ENCODE results near the gene ERP29.
"Not testable (repeated sequence)": the region's sequence is repeated elsewhere in the genome, so short reads cannot be mapped to it uniquely, and the experiment has no call there.

GRCh38 chr12:111994211-111995111 lies 18.8 kb upstream of the ERP29 start:
- TF ChIP-seq, protein P1, sequence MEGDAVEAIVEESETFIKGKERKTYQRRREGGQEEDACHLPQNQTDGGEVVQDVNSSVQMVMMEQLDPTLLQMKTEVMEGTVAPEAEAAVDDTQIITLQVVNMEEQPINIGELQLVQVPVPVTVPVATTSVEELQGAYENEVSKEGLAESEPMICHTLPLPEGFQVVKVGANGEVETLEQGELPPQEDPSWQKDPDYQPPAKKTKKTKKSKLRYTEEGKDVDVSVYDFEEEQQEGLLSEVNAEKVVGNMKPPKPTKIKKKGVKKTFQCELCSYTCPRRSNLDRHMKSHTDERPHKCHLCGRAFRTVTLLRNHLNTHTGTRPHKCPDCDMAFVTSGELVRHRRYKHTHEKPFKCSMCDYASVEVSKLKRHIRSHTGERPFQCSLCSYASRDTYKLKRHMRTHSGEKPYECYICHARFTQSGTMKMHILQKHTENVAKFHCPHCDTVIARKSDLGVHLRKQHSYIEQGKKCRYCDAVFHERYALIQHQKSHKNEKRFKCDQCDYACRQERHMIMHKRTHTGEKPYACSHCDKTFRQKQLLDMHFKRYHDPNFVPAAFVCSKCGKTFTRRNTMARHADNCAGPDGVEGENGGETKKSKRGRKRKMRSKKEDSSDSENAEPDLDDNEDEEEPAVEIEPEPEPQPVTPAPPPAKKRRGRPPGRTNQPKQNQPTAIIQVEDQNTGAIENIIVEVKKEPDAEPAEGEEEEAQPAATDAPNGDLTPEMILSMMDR (IDR thresholded peaks at IDR 0.05 in 8 of 11, conservative IDR thresholded peaks at IDR 0.05 in 3 of 11): not testable (repeated sequence)
- TF ChIP-seq POLR2AphosphoS5, POLR2A (IDR thresholded peaks at IDR 0.05): not testable (repeated sequence)

Measured in spleen (tissue), 7 donors.